Caco-2 (cell line): ENCODE data around the gene NEDD4. TPM values are rescaled to one million over a fixed set of nuclear protein-coding genes. Genes with fewer than 3 reads are reported as not detected.

Experiments used
- BruUV-seq: library from RNA; stranded (reverse); fragments of 400-500 nt; replicated peaks from 2 replicates; lab custom pipeline; 2021; lab: Mats Ljungman, UMichigan
- CTCF ChIA-PET: fragments of 300-600 bp; sonication (Branson Sonifier 250); formaldehyde crosslinking; loops from one replicate; lab custom pipeline; 2022; ENCODE audit warnings: antibody characterized with exemption; lab: Charles Lee
- POLR2A ChIA-PET: fragments of 300-600 bp; sonication (Branson Sonifier 250); formaldehyde crosslinking; loops from one replicate; lab custom pipeline; 2022; ENCODE audit warnings: antibody characterized with exemption; lab: Charles Lee
- DNase-seq, 2 experiments: peaks; one replicate each; pipeline versions ENCODE4 v3.0.0 to v3.0.0-alpha.2; 2020 to 2022
- H3K27me3 ChIP-seq: replicated peaks from 2 replicates; pipeline ENCODE4 v1.6.0; 2011; ENCODE audit warnings: low read length; ENCODE audit not compliant: control insufficient read depth, insufficient read depth
- H3K36me3 ChIP-seq: 2 replicates; pipeline ENCODE4 v1.5.1; 2011; ENCODE audit warnings: low read length; ENCODE audit not compliant: control insufficient read depth, insufficient read depth
- H3K4me1 ChIP-seq: fragments of 250-450 bp; sonication (Bioruptor Pico); 2 replicates; pipeline ENCODE4 v1.5.1; 2020; ENCODE audit warnings: mild to moderate bottlenecking
- H3K4me3 ChIP-seq: 2 replicates; pipeline ENCODE4 v1.5.1; 2011; ENCODE audit warnings: low read depth, mild to moderate bottlenecking, control low read depth, low read length
- H3K9me3 ChIP-seq: fragments of 250-450 bp; sonication (Bioruptor Pico); 2 replicates; pipeline ENCODE4 v1.5.1; 2020; ENCODE audit warnings: mild to moderate bottlenecking, moderate library complexity
- H3K27ac Mint-ChIP-seq: one replicate; pipeline ENCODE4 v1.8.0; 2022; ENCODE audit warnings: mixed read lengths; ENCODE audit not compliant: unreplicated experiment
- H3K27me3 Mint-ChIP-seq: one replicate; pipeline ENCODE4 v1.8.0; 2022; ENCODE audit warnings: mixed read lengths; ENCODE audit not compliant: insufficient read depth, unreplicated experiment
- H3K36me3 Mint-ChIP-seq: one replicate; pipeline ENCODE4 v1.8.0; 2022; ENCODE audit warnings: mild to moderate bottlenecking, mixed read lengths; ENCODE audit not compliant: insufficient read depth, unreplicated experiment
- H3K4me1 Mint-ChIP-seq: one replicate; pipeline ENCODE4 v1.8.0; 2022; ENCODE audit warnings: low read depth, mixed read lengths; ENCODE audit not compliant: unreplicated experiment
- H3K4me3 Mint-ChIP-seq: one replicate; pipeline ENCODE4 v1.8.0; 2022; ENCODE audit warnings: mild to moderate bottlenecking, moderate library complexity, mixed read lengths; ENCODE audit not compliant: unreplicated experiment
- H3K9me3 Mint-ChIP-seq: one replicate; pipeline ENCODE4 v1.8.0; 2022; ENCODE audit warnings: mixed read lengths; ENCODE audit not compliant: unreplicated experiment
- intact Hi-C: fragments of 100-400 bp; cut with micrococcal nuclease; formaldehyde crosslinking; loops from one replicate; pipeline ENCODE4 v1.10.0; 2022; ENCODE audit not compliant: unreplicated experiment
- total RNA-seq: library from RNA; stranded (reverse); gene quantifications from 2 replicates; pipeline ENCODE4 v1.2.3, GENCODE V29; 2022
- TF ChIP-seq, protein P1 (sequence below), 2 experiments: fragments of 200-600 bp in 1 of 2; IDR thresholded peaks; 1 replicate in 1 of 2; 2 replicates in 1 of 2; pipeline versions ENCODE4 v1.5.1 to v1.8.0; 2011 to 2022; ENCODE audit warnings: antibody characterized with exemption in 1 of 2, control low read depth in 1 of 2, inconsistent platforms in 1 of 2, low read depth in 1 of 2, low read length in 1 of 2, mild to moderate bottlenecking in 1 of 2, moderate library complexity in 1 of 2; ENCODE audit not compliant: insufficient read depth in 1 of 2, severe bottlenecking in 1 of 2, unreplicated experiment in 1 of 2

Gene NEDD4
- total RNA-seq, 1 experiment from 2014 or later = 33.9 TPM

DNA sequence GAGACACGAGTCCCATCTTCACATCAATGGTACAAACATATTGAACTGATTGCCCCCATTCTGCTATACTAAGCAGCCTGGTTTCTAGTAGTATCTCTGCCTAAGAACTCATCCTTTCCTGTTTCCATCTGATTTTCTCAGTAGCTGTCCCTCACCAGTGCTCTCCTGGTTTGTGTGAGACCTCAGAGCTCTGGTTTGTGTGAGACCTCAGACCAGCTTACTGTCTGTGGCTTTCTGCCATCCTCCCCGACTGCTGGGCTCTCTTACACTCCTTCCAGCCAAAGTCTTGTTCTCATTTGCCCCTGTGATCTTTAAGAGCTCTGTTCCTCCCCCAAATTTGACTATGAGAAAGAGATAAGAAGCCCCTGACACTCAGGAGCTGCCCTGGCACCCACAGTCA, 41.1 kb upstream of the NEDD4 start:
- Histone ChIP-seq H3K36me3 (no peaks in the 10 kb centered on the region), H3K9me3 (no peaks in the 10 kb centered on the region), H3K27me3 (no peaks in the 10 kb centered on the region), H3K4me1 (peaks cover 61% of the 10 kb centered on the region), H3K4me3 (no peak overlapping the region)
- Mint-ChIP-seq H3K9me3 (peaks cover 9% of the 10 kb centered on the region), H3K36me3 (peaks cover 5% of the 10 kb centered on the region), H3K27me3 (no peaks in the 10 kb centered on the region), H3K4me3 (no peak overlapping the region), H3K4me1 (peaks cover 47% of the 10 kb centered on the region), H3K27ac (peak overlapping the region; percentile 22)
- no TSS peak for BruUV-seq
- CTCF ChIA-PET = no interaction called here
- POLR2A ChIA-PET = no interaction called here
- TF ChIP-seq, protein P1, sequence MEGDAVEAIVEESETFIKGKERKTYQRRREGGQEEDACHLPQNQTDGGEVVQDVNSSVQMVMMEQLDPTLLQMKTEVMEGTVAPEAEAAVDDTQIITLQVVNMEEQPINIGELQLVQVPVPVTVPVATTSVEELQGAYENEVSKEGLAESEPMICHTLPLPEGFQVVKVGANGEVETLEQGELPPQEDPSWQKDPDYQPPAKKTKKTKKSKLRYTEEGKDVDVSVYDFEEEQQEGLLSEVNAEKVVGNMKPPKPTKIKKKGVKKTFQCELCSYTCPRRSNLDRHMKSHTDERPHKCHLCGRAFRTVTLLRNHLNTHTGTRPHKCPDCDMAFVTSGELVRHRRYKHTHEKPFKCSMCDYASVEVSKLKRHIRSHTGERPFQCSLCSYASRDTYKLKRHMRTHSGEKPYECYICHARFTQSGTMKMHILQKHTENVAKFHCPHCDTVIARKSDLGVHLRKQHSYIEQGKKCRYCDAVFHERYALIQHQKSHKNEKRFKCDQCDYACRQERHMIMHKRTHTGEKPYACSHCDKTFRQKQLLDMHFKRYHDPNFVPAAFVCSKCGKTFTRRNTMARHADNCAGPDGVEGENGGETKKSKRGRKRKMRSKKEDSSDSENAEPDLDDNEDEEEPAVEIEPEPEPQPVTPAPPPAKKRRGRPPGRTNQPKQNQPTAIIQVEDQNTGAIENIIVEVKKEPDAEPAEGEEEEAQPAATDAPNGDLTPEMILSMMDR (IDR thresholded peaks at IDR 0.05; ENCODE audit: insufficient read depth in 1 of 2, low read depth in 1 of 2, low read length in 1 of 2, severe bottlenecking in 1 of 2, unreplicated experiment in 1 of 2) = no peak
- no peak for DNase-seq
- intact Hi-C loops = no loop called here

DNA sequence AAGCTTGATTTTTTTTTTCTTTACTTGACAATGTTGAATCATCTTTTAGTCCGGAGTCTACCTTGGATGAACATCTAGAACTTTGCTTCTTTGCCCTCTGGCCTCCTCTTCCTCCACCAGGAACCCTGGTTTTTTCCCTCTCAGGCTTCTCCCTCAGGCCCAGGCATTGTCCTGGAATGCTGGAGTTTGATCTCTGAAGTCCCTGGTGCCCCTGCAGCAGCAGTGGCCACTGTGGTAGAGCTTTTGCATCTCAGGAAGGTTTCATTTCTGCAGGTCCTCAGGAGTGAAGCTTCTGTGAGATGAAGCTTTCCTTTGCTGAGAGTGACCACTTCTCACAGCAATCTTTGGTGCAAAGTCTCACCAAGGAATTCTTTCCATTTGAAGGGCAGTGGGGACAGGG, 39.0 kb upstream of the NEDD4 start:
- H3K36me3 ChIP-seq = no peaks in the 10 kb centered on the region
- H3K27ac Mint-ChIP-seq = peak overlapping the region; percentile 45
- BruUV-seq = no TSS peak
- TF ChIP-seq, protein P1 (IDR thresholded peaks at IDR 0.05; ENCODE audit: insufficient read depth in 1 of 2, low read depth in 1 of 2, low read length in 1 of 2, severe bottlenecking in 1 of 2, unreplicated experiment in 1 of 2) = no peak
- ChIA-PET POLR2A (interaction anchor here (2.0 kb wide), 1 partner anchor 10 kb away, joined by 5 read pairs; no protein-coding TSS in a partner anchor), CTCF (no interaction called here)
- intact Hi-C loops = no loop called here
- no peak overlapping the region for H3K4me3 ChIP-seq
- H3K4me3 Mint-ChIP-seq = no peak overlapping the region
- H3K9me3 Mint-ChIP-seq = peaks cover 10% of the 10 kb centered on the region
- H3K27me3 Mint-ChIP-seq = no peaks in the 10 kb centered on the region
- DNase-seq = no peak
- H3K4me1 Mint-ChIP-seq = peaks cover 42% of the 10 kb centered on the region
- peaks cover under 1% of the 10 kb centered on the region for H3K36me3 Mint-ChIP-seq
- no peaks in the 10 kb centered on the region for H3K9me3 ChIP-seq
- H3K4me1 ChIP-seq = peaks cover 40% of the 10 kb centered on the region
- H3K27me3 ChIP-seq = no peaks in the 10 kb centered on the region

DNA sequence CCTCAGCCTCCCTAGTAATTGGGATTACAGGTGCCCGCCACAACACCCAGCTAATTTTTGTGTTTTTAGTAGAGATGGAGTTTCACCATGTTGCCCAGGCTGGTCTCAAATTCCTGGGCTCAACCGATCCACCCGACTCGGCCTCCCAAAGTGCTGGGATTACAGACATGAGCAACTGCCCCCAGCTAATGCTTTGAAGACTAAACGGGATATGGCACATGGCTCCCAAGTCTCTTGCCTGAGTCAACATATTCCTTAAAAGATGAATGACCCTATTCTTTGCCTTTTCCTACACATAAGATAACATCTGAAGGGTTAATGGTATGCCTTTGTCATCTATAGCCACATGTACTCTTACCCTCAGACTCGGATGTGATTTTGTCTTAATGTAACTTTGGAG, 38.4 kb upstream of the NEDD4 start:
- TF ChIP-seq, protein P1 (IDR thresholded peaks at IDR 0.05; ENCODE audit: insufficient read depth in 1 of 2, low read depth in 1 of 2, low read length in 1 of 2, severe bottlenecking in 1 of 2, unreplicated experiment in 1 of 2) = no peak
- Mint-ChIP-seq H3K9me3 (peaks cover 11% of the 10 kb centered on the region), H3K4me3 (no peak overlapping the region), H3K36me3 (peaks cover 6% of the 10 kb centered on the region), H3K4me1 (peaks cover 38% of the 10 kb centered on the region), H3K27ac (peak overlapping the region; percentile 45), H3K27me3 (no peaks in the 10 kb centered on the region)
- no peaks in the 10 kb centered on the region for H3K9me3 ChIP-seq
- no peak overlapping the region for H3K4me3 ChIP-seq
- H3K27me3 ChIP-seq = no peaks in the 10 kb centered on the region
- ChIA-PET CTCF (no interaction called here), POLR2A (interaction anchor here (2.0 kb wide), 1 partner anchor 11 kb away, joined by 5 read pairs; no protein-coding TSS in a partner anchor)
- BruUV-seq = no TSS peak
- intact Hi-C loops = no loop called here
- H3K36me3 ChIP-seq = no peaks in the 10 kb centered on the region
- peaks cover 35% of the 10 kb centered on the region for H3K4me1 ChIP-seq
- no peak for DNase-seq
